Neural crest cell (in vitro differentiated cells): ENCODE measurements around the gene ANKRD10. TPM values are rescaled to one million over a fixed set of nuclear protein-coding genes. Genes with fewer than 3 reads are reported as not detected.

ENCODE experiments used
- DNase-seq: peaks from one replicate; pipeline ENCODE4 v3.0.0; 2021; ENCODE audit warnings: low read depth, mixed read lengths, low spot score
- H3K27ac Mint-ChIP-seq: one replicate; pipeline ENCODE4 v1.8.0; 2021; ENCODE audit warnings: mild to moderate bottlenecking, mixed read lengths; ENCODE audit not compliant: unreplicated experiment
- H3K27me3 Mint-ChIP-seq: 2 replicates; pipeline ENCODE4 v1.8.0; 2021; ENCODE audit warnings: low read depth, mild to moderate bottlenecking, mixed read lengths
- H3K36me3 Mint-ChIP-seq: 2 replicates; pipeline ENCODE4 v1.8.0; 2021; ENCODE audit warnings: low read depth, mild to moderate bottlenecking, mixed read lengths
- H3K4me1 Mint-ChIP-seq: 2 replicates; pipeline ENCODE4 v1.8.0; 2021; ENCODE audit warnings: mixed read lengths
- H3K4me3 Mint-ChIP-seq: one replicate; pipeline ENCODE4 v1.8.0; 2021; ENCODE audit warnings: mild to moderate bottlenecking, mixed read lengths
- H3K9me3 Mint-ChIP-seq: 2 replicates; pipeline ENCODE4 v1.8.0; 2021; ENCODE audit warnings: mixed read lengths
- total RNA-seq: library from RNA; stranded (reverse); gene quantifications from 2 replicates; pipeline ENCODE4 v1.2.1, GENCODE V29; 2021
- TF ChIP-seq, protein P1 (sequence below): fragments of 200-600 bp; sonication (generic); conservative IDR thresholded peaks from 2 replicates; pipeline ENCODE4 v1.5.0; 2021; ENCODE audit warnings: antibody characterized with exemption, mild to moderate bottlenecking

ANKRD10 gene
- total RNA-seq, 1 donor from 2014 or later = 204 TPM

DNA sequence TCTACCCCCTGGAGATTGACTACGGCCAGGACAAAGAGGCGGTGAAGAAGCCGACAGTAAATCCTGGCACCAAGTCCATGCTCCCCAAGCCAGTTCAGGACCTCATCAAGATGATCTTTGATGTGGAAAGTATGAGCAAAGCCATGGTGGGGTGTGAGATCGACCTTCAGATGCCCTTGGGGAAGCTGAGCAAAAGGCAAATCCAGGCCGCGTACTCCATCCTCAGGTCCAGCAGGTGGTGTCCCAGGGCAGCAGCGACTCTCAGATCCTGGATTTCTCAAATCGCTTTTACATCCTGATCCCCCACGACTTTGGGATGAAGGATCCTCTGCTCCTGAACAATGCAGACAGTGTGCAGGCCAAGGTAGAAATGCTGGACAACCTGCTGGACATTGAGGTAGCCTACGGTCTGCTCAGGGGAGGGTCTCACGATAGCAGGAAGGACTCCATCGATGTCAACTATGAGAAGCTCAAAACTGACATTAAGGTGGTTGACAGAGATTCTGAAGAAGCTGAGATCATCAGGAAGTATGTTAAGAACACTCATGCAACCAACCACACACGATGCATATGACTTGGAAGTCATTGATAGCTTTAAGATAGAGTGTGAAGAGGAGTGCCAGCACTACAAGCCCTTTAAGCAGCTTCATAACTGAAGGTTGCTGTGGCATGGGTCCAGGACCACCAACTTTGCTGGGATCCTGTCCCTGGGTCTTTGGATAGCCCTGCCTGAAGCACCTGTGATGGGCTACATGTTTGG lies 24.0 kb upstream of the ANKRD10 start:
- no peak for DNase-seq
- H3K36me3 Mint-ChIP-seq = no peaks in the 10 kb centered on the region
- no peaks in the 10 kb centered on the region for H3K27me3 Mint-ChIP-seq
- TF ChIP-seq, protein P1, sequence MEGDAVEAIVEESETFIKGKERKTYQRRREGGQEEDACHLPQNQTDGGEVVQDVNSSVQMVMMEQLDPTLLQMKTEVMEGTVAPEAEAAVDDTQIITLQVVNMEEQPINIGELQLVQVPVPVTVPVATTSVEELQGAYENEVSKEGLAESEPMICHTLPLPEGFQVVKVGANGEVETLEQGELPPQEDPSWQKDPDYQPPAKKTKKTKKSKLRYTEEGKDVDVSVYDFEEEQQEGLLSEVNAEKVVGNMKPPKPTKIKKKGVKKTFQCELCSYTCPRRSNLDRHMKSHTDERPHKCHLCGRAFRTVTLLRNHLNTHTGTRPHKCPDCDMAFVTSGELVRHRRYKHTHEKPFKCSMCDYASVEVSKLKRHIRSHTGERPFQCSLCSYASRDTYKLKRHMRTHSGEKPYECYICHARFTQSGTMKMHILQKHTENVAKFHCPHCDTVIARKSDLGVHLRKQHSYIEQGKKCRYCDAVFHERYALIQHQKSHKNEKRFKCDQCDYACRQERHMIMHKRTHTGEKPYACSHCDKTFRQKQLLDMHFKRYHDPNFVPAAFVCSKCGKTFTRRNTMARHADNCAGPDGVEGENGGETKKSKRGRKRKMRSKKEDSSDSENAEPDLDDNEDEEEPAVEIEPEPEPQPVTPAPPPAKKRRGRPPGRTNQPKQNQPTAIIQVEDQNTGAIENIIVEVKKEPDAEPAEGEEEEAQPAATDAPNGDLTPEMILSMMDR = no peak
- H3K9me3 Mint-ChIP-seq = peaks cover 13% of the 10 kb centered on the region
- H3K4me1 Mint-ChIP-seq = peaks cover under 1% of the 10 kb centered on the region
- no peak overlapping the region for H3K4me3 Mint-ChIP-seq
- H3K27ac Mint-ChIP-seq = no peak overlapping the region

DNA sequence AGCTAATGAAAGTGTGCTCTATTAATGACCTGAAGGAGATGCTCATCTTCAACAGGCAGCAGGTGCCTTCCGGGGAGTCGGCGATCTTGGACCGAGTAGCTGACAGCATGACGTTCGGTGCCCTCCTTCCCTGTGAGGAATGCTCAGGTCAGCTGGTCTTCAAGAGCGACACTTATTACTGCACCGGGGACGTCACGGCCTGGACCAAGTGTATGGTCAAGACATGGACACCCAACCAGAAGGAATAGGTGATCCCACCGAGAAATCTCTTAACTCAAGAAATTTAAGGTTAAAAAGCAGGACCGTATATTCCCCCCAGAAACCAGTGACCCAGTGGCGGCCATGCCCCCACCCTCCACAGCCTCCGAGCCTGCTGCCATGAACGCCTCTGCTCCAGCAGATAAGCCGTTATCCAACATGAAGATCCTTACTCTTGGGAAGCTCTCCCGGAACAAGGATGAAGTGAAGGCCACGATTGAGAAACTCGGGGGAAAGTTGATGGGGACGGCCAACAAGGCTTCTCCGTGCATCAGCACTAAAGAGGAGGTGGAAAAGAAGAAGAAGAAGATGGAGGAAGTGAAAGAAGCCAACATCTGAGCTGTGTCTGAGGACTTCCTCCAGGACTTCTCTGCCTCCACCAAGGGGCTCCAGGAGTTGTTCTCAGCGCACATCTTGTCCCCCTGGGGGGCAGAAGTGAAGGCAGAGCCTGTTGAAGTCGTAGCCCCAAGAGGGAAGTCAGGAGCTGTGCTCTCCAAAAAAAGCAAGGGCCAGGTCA lies 22.8 kb upstream of the ANKRD10 start:
- no peaks in the 10 kb centered on the region for H3K36me3 Mint-ChIP-seq
- TF ChIP-seq, protein P1 = no peak
- peaks cover 13% of the 10 kb centered on the region for H3K9me3 Mint-ChIP-seq
- no peaks in the 10 kb centered on the region for H3K4me1 Mint-ChIP-seq
- no peak overlapping the region for H3K4me3 Mint-ChIP-seq
- DNase-seq = no peak
- H3K27me3 Mint-ChIP-seq = no peaks in the 10 kb centered on the region
- H3K27ac Mint-ChIP-seq = no peak overlapping the region

DNA sequence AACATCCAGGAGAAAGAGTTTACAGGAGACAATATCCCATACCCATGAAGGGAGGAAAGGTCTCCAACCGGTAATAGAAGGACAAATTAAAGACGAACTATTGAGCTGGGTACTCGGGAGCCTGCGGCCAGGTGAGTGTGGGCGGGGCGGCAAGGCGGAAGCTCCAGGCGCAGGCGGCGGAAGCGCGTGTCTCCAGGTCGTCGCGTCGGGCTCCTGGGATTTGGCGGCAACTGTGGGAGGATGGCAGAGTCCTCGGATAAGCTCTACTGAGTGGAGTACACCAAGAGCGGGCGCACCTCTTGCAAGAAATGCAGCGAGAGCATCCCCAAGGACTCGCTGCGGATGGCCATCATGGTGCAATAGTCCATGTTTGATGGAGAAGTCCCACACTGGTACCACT lies 21.6 kb upstream of the ANKRD10 start:
- H3K27ac Mint-ChIP-seq = no peak overlapping the region
- TF ChIP-seq, protein P1 = no peak
- no peak overlapping the region for H3K4me3 Mint-ChIP-seq
- no peak for DNase-seq
- peaks cover 13% of the 10 kb centered on the region for H3K9me3 Mint-ChIP-seq
- no peaks in the 10 kb centered on the region for H3K27me3 Mint-ChIP-seq
- no peaks in the 10 kb centered on the region for H3K36me3 Mint-ChIP-seq
- H3K4me1 Mint-ChIP-seq = no peaks in the 10 kb centered on the region

DNA sequence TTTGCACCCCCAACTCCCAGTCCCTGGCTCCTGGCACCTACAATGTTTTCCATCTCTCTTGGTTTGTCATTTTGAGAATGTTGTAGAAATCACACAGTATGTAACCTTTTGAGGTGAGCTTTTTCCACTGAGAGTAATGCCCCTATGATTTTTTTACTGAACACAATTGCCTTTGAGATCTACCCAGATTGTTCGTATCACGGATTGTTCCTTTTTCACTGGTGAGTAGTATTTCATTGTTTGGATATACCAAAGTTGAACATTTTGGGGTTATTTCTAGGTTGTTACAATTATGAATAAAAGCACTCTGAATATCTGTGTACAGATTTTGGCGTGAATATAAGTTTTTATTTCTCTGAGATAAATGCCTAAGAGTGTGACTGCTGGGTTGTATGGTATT lies 17.7 kb upstream of the ANKRD10 start:
- H3K27ac Mint-ChIP-seq = no peak overlapping the region
- peaks cover 24% of the 10 kb centered on the region for H3K27me3 Mint-ChIP-seq
- H3K36me3 Mint-ChIP-seq = no peaks in the 10 kb centered on the region
- peaks cover 11% of the 10 kb centered on the region for H3K9me3 Mint-ChIP-seq
- H3K4me1 Mint-ChIP-seq = no peaks in the 10 kb centered on the region
- TF ChIP-seq, protein P1 = no peak
- no peak overlapping the region for H3K4me3 Mint-ChIP-seq
- no peak for DNase-seq

DNA sequence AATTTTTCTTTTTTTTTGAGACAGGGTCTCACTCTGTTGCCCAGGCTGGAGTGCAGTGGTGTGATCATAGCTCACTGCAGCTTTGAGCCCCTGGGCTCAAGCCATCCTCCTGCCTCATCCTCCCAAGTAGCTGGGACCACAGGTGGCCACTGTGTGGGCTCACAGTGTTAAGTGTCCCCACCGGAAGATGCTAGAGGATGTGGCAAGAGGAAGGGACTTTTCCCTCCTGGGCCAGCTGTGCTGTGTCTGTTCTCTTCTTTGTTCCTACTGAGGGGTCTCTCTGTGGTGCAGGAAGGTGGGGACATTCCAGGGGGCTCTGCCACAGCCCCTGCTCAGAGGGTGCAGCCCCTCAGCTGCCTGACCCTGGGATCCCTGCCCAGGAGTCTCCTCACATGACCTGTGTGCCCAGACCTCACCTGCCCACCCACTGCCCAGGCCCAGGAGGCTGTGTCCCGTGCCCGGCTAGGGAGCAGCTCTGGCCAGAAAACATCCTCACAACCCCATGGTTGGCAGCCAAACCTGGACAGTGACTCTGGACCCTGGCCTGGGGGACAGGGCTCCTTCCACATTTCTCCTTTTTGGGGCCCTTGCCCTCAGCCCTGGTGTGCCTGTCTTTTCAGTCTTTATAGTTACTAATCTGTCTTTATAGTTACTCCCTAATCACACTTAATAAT lies 14.4 kb upstream of the ANKRD10 start:
- no peak for DNase-seq
- Mint-ChIP-seq H3K9me3 (no peaks in the 10 kb centered on the region), H3K27me3 (peaks cover 29% of the 10 kb centered on the region), H3K27ac (no peak overlapping the region), H3K4me1 (no peaks in the 10 kb centered on the region), H3K36me3 (no peaks in the 10 kb centered on the region), H3K4me3 (no peak overlapping the region)
- TF ChIP-seq, protein P1 = no peak
